SIG-M5 (cell line): ENCODE data around the gene MARCHF5.
A peak's percentile ranks its signal among the peaks of the same experiment; 100 is the strongest.

Source experiments
- DNase-seq: peaks from one replicate; lab custom pipeline; 2025; lab: John Stamatoyannopoulos, UW

MARCHF5 gene

GRCh38 chr10:92290837-92291615 lies at the start of gene MARCHF5, which contains the start of gene CPEB3:
Gene MARCHF5, plus strand, starts transcription at chr10:92291167. Its CDS starts 328 bp downstream, at chr10:92291495.
Gene CPEB3, minus strand, starts transcription at chr10:92291078. Its CDS starts 50,728 bp downstream, at chr10:92240350.
- peak; percentile 56 for DNase-seq

DNA sequence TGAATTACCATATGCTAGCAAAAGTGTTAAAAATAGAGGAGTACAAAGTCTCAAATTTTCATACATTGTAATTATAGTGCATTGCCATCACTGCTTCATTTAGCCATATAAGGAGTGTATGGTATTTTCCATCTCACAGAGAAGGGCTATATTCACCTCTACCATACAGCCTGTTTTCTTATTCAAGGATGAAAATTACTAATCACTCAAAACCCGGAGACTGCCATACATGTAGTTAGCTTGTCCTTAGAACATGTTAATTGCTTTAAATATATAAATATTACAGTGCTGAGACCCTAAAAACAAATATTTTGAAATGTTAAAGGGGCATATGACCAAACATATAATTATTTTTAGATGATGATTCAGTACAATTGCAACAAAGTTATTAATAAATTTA lies 49.5 kb upstream of the MARCHF5 start:
- no peak for DNase-seq

DNA sequence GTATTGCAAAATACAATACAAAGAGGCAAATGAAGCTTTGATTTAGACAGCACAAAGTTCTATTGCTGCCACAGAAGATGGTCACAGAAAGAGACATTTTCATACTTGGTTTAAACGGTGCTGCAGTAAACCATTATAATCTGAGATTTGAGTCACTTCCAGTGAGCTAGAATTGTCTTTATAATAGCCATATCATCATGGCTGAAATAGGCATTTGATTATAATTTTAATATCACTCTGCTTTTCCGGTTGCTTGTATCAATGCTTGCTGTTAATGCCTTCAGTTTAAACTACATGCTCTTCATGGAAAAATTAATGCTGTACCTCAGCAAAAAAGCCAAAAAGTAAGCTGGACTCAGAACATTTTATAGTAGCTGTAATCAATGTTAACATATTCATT lies 48.6 kb upstream of the MARCHF5 start:
- DNase-seq: no peak

GRCh38 chr10:92242910-92243671 lies 47.9 kb upstream of the MARCHF5 start:
- peak; percentile 22 for DNase-seq

- no peak for DNase-seq
Measured at GRCh38 chr10:92244796-92245195, 46.2 kb upstream of the MARCHF5 start.

- no peak for DNase-seq
Measured at GRCh38 chr10:92248566-92248965, 42.4 kb upstream of the MARCHF5 start.

GRCh38 chr10:92263396-92263795 lies 27.6 kb upstream of the MARCHF5 start:
- DNase-seq: no peak

DNA sequence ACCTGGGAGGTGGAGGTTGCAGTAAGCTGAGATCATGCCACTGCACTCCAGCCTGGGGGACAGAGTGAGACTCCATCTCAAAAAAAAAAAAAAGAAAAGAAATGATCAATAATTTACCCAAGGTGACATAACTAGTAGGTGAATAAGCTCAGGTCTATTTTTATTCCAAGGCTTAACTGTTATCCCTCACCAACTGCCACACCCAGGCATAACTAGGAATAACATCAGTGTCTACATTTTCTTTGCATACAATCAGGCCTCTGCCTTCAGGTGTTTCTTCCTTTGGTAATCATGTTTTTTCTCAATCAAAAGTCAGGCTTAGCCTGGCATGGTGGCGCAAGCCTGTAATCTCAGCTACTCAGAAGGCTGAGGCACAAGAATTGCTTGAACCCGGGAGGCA lies 26.7 kb upstream of the MARCHF5 start:
- no peak for DNase-seq

- no peak for DNase-seq
Measured at GRCh38 chr10:92265687-92266258, 25.2 kb upstream of the MARCHF5 start.

DNA sequence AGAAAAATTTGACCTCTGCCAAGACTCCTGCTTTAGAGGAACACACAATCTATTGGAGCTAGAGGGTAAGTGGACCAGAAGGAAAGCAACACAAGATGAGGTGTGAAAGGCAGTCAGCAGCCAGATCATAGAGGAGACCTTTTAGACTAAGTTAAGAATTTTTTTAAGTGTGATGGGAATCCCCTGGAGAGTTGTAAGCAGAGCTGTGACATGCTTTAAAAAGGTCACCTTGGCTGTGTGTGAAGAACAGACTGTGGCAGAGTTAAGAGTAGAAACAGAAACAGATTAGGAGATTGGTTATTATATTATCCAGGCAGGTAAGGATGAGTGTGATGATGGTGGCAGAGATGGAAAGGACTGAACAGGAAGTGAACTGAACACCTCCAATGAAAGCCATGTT lies 23.6 kb upstream of the MARCHF5 start:
- DNase-seq: no peak

DNA sequence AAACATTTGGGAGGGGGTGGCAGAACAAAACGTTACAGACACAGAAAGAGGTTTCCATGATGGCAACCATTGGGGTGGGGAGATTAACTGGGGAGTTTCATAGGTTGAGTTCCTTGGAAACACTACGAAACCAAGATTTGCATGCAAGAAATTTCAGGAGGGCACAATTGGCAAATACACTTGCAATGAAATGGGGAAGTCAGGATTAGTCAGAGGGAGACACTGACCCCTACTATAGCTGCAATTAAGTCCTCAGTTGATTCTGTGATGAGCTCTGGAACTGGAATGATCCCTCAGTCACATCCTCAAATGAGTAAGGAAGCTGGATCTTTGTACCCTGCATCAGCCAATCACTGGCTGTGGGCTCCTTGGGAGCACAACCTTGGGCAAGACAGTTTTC lies 22.2 kb upstream of the MARCHF5 start:
- peak; percentile 40 for DNase-seq

GRCh38 chr10:92274071-92274470 lies 16.9 kb upstream of the MARCHF5 start:
- DNase-seq: no peak

- no peak for DNase-seq
Measured at GRCh38 chr10:92278996-92279696, 11.8 kb upstream of the MARCHF5 start.

DNA sequence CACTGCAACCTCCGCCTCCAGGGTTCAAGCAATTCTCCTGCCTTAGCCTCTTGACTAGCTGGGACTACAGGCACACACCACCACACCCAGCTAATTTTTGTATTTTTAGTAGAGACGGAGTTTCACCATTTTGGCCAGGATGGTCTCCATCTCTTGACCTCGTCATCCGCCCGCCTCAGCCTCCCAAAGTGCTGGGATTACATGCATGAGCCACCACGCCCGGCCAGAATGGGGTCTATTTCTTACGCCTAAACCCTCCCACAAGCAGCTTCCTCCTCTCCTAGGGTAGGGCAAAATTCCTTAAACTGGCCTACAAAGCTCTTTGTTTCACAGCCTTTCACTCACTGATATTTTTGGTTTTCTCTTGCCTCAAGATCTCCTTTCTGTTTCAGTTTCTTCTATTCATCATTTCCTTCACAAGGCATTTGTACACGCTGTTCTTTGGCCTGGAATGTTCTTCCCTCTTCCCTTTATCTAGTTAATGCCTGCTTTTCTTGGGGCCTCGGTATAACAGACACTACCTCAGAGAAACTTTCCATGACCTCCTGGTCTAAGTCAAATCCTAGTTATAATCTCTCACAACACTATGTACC lies 6.8 kb upstream of the MARCHF5 start:
- DNase-seq: no peak

DNA sequence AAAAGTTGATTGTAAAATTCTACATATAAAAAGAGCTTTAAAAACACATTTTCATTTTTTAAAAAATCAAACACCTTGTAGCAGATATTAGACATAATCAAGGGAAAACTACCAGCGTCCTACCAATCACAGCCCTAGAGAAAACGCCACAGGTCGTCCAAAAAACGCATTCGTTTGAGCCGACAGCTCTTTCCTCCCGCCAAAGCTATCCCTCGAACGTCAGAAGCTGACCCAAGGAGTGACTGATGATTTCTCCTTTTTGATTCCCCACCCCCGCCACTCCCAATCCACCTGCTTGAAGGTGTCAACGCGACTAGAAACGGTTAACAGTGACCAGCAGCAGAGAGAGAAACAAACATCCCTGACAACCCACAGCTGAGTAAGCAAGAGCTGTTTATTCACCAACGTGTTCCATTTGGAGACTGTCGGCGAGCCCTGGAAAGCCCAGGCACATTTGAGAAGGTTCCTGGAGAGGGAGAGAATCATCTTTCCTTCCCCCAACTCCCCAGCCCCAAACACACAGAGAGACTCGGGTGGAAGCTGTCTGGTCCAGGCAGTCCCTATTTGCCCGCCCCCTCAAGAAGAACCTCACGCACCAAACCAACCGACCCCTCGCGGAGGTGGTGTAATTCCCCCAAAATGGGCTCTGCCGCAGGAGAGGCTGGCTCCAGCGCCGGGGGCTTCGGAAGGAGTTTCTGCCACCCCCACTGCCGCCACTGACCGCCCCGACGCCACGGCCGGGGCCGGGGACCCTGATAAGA lies 711 bp upstream of the MARCHF5 start:
- DNase-seq: no peak

GRCh38 chr10:92291616-92291865 lies 574 bp downstream of the MARCHF5 start:
- DNase-seq: no peak

- no peak for DNase-seq
Measured at GRCh38 chr10:92291921-92292845, 1.2 kb downstream of the MARCHF5 start.

DNA sequence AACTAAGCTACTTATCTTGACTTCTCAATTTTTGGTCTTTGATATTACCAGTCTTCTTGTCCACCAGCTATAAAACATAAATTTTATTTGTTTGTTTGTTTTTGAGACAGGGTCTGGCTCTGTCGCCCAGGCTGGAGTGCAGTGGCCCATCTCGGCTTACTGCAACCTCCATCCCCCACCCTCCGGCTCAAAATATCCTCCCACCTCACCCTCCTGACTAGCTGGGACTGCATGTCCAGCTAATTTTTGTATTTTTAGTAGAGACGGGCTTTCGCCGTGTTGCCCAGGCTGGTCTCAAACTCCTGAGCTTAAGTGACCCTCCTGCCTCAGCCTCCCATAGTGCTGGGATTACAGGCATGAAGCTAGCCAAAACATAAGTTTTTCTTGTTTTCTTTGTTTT lies 7.5 kb downstream of the MARCHF5 start:
- DNase-seq: no peak

DNA sequence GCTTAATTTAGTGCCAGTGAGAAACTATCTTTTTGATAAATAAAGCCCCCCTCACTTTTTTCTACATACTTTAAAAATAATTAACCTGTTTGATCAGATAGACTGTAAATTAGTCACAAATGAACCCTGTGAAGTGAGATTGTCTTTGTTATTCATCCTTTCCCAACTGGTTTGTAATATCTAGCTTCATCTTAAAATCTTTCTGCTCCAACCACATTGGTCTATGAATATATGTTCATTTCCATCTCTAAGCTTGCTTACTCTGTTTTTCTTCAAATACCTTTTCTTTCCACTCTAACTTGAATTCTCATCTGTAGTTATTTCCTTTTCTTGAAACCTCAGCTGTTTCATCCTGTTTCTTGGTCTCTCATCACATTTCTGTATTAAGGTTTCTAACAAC lies 12.1 kb downstream of the MARCHF5 start:
- DNase-seq: no peak

DNA sequence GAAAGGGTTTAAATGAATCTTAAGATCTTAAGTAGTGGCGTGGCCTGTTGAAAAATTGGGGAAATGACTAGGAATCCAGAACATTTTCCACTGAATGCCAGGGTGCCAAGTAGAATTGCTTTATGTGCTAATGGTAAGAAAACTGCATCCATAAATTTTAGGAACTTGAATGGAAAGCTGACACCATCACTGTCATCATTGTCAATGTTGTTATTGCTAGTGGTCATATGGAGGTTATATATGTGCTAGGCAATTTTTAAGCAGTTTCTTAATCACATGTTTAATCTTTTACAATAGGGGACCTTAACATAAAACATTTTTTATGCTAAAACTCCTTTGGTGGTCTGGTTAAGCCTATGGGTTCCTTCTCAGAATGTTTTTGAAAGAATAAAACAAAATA lies 13.1 kb downstream of the MARCHF5 start:
- DNase-seq: no peak
